IPS-18a (cell line): ENCODE measurements around the gene GALNT10.

ENCODE experiments used
- H3K27ac ChIP-seq: one replicate; pipeline ENCODE4 v1.5.1; 2013; ENCODE audit warnings: low read length
- H3K27me3 ChIP-seq: one replicate; pipeline ENCODE4 v1.6.1; 2013; ENCODE audit warnings: mild to moderate bottlenecking, low read length; ENCODE audit not compliant: control insufficient read depth, insufficient read depth
- H3K36me3 ChIP-seq: one replicate; pipeline ENCODE4 v1.6.1; 2013; ENCODE audit warnings: low read depth, low read length; ENCODE audit not compliant: control insufficient read depth
- H3K4me1 ChIP-seq: one replicate; pipeline ENCODE4 v1.6.1; 2013; ENCODE audit warnings: low read depth, low read length; ENCODE audit not compliant: control insufficient read depth
- H3K4me3 ChIP-seq: one replicate; pipeline ENCODE4 v1.5.1; 2013; ENCODE audit warnings: low read length
- H3K9ac ChIP-seq: one replicate; pipeline ENCODE4 v1.6.1; 2013; ENCODE audit warnings: mild to moderate bottlenecking, low read length, moderate library complexity
- H3K9me3 ChIP-seq: one replicate; pipeline ENCODE4 v1.6.1; 2013; ENCODE audit warnings: low read depth, low read length; ENCODE audit not compliant: control insufficient read depth

GALNT10 gene

GRCh38 chr5:154295551-154295950 is 105.0 kb downstream of the GALNT10 start:
- H3K9ac ChIP-seq = no peak overlapping the region
- no peak overlapping the region for H3K4me3 ChIP-seq
- H3K4me1 ChIP-seq = no peaks in the 10 kb centered on the region
- H3K27ac ChIP-seq = no peak overlapping the region
- no peaks in the 10 kb centered on the region for H3K27me3 ChIP-seq
- no peaks in the 10 kb centered on the region for H3K36me3 ChIP-seq
- H3K9me3 ChIP-seq = no peaks in the 10 kb centered on the region

GRCh38 chr5:154296525-154297159 is 106.1 kb downstream of the GALNT10 start:
- Histone ChIP-seq H3K27me3 (no peaks in the 10 kb centered on the region), H3K27ac (no peak overlapping the region), H3K36me3 (no peaks in the 10 kb centered on the region), H3K9ac (no peak overlapping the region), H3K9me3 (no peaks in the 10 kb centered on the region), H3K4me1 (no peaks in the 10 kb centered on the region), H3K4me3 (no peak overlapping the region)

GRCh38 chr5:154298065-154298464 is 107.5 kb downstream of the GALNT10 start:
- H3K27ac ChIP-seq = no peak overlapping the region
- H3K9me3 ChIP-seq = no peaks in the 10 kb centered on the region
- no peak overlapping the region for H3K4me3 ChIP-seq
- H3K36me3 ChIP-seq = no peaks in the 10 kb centered on the region
- H3K9ac ChIP-seq = no peak overlapping the region
- H3K4me1 ChIP-seq = no peaks in the 10 kb centered on the region
- no peaks in the 10 kb centered on the region for H3K27me3 ChIP-seq

DNA sequence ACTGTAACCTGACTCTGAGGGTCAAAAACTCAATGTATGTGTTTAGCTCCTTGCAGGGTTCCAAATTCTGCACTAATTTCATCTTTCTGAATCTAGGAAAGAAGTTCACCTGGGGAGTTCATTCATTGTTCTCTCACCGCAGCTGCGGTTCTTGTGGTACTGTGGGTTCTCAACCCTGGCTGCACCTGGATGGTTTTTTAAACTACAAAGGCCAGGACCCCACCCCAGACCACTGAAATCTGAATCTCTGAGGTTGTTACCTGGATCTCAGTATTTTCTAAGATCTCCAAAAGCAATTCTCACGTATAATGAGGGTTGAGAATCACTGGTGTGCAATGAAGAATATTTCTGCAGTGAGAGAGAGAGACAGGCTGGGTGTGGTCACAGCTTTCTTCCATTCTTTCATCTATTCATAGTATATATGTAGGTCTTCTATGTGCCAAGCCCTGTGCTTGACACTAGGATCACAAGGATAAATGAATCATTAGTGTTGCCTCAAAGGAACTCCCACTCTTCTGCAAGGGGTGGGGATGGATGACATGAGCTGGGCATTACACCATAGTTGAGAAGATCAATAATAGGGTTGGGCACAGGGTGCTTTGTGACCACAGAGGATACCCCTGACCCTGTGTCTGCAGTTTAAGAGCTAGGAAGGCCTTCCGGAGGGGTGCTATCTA is 109.8 kb downstream of the GALNT10 start:
- no peak overlapping the region for H3K9ac ChIP-seq
- no peak overlapping the region for H3K4me3 ChIP-seq
- no peaks in the 10 kb centered on the region for H3K27me3 ChIP-seq
- no peak overlapping the region for H3K27ac ChIP-seq
- no peaks in the 10 kb centered on the region for H3K36me3 ChIP-seq
- no peaks in the 10 kb centered on the region for H3K4me1 ChIP-seq
- H3K9me3 ChIP-seq = no peaks in the 10 kb centered on the region

- Histone ChIP-seq H3K9ac (no peak overlapping the region), H3K4me3 (no peak overlapping the region), H3K36me3 (no peaks in the 10 kb centered on the region), H3K9me3 (no peaks in the 10 kb centered on the region), H3K4me1 (no peaks in the 10 kb centered on the region), H3K27ac (no peak overlapping the region), H3K27me3 (no peaks in the 10 kb centered on the region)
Observed at GRCh38 chr5:154301726-154302125, 111.2 kb downstream of the GALNT10 start.

- H3K9me3 ChIP-seq = no peaks in the 10 kb centered on the region
- H3K36me3 ChIP-seq = no peaks in the 10 kb centered on the region
- H3K27ac ChIP-seq = no peak overlapping the region
- no peak overlapping the region for H3K9ac ChIP-seq
- no peaks in the 10 kb centered on the region for H3K4me1 ChIP-seq
- no peaks in the 10 kb centered on the region for H3K27me3 ChIP-seq
- H3K4me3 ChIP-seq = no peak overlapping the region
Observed at GRCh38 chr5:154302161-154302560, 111.6 kb downstream of the GALNT10 start.

DNA sequence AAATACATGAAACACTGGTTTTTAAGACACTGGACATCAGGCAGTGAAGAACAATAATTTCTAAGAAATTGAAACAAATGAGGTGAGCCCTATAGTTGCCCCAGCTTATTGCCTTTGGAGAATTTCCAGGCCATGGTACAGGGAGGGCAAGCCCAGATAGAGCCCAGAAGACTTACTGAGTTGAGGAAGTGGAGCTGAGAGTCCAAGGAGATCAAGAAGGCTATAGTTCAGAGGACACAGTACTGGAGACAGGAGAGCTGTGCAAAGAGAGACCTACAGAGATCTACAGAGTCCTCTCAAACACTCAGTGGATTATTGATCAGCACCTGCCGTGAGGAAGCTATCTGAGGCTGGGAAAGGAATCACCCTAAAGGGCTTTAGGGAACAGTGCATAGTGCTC is 112.6 kb downstream of the GALNT10 start:
- no peak overlapping the region for H3K9ac ChIP-seq
- H3K27ac ChIP-seq = no peak overlapping the region
- no peak overlapping the region for H3K4me3 ChIP-seq
- no peaks in the 10 kb centered on the region for H3K4me1 ChIP-seq
- no peaks in the 10 kb centered on the region for H3K36me3 ChIP-seq
- no peaks in the 10 kb centered on the region for H3K9me3 ChIP-seq
- no peaks in the 10 kb centered on the region for H3K27me3 ChIP-seq

- Histone ChIP-seq H3K36me3 (no peaks in the 10 kb centered on the region), H3K4me3 (no peak overlapping the region), H3K9me3 (no peaks in the 10 kb centered on the region), H3K9ac (no peak overlapping the region), H3K27ac (no peak overlapping the region), H3K27me3 (no peaks in the 10 kb centered on the region), H3K4me1 (no peaks in the 10 kb centered on the region)
Observed at GRCh38 chr5:154308443-154309370, 118.2 kb downstream of the GALNT10 start.

- no peak overlapping the region for H3K4me3 ChIP-seq
- H3K4me1 ChIP-seq = no peaks in the 10 kb centered on the region
- no peak overlapping the region for H3K9ac ChIP-seq
- H3K9me3 ChIP-seq = no peaks in the 10 kb centered on the region
- H3K36me3 ChIP-seq = no peaks in the 10 kb centered on the region
- H3K27ac ChIP-seq = no peak overlapping the region
- H3K27me3 ChIP-seq = no peaks in the 10 kb centered on the region
Observed at GRCh38 chr5:154309371-154309745, 118.8 kb downstream of the GALNT10 start.

DNA sequence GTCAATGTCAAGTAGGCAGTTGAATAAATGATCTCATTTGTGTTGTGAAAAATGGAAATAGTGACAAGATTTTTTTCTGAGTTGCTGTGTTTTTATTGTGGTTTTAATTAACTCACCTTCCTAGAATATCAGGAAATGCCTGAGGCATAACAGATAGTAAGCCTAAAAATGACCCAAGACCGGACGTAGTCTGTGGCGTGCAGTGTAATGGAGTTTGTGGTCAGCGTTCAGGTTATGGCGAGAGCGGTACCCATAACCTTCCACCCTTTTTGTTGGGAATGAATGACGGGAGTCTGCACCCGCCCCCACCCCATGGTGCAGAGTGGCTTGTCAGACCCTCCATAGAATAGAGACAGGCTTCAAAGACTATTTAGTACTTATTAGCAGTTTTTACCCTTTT is 119.3 kb downstream of the GALNT10 start:
- no peak overlapping the region for H3K4me3 ChIP-seq
- no peaks in the 10 kb centered on the region for H3K4me1 ChIP-seq
- H3K27ac ChIP-seq = no peak overlapping the region
- no peak overlapping the region for H3K9ac ChIP-seq
- no peaks in the 10 kb centered on the region for H3K27me3 ChIP-seq
- H3K36me3 ChIP-seq = no peaks in the 10 kb centered on the region
- no peaks in the 10 kb centered on the region for H3K9me3 ChIP-seq

- H3K9ac ChIP-seq = no peak overlapping the region
- H3K36me3 ChIP-seq = no peaks in the 10 kb centered on the region
- no peaks in the 10 kb centered on the region for H3K4me1 ChIP-seq
- H3K27ac ChIP-seq = no peak overlapping the region
- H3K27me3 ChIP-seq = no peaks in the 10 kb centered on the region
- H3K9me3 ChIP-seq = no peaks in the 10 kb centered on the region
- H3K4me3 ChIP-seq = no peak overlapping the region
Observed at GRCh38 chr5:154311362-154311761, 120.8 kb downstream of the GALNT10 start.
